ENCODE data around the gene ZFAND3.

- no peak for TF ChIP-seq CTCF (IDR thresholded peaks at IDR 0.05; ENCODE audit: extremely low read depth in 1 of 2, insufficient read depth in 1 of 2, low read depth in 1 of 2, low read length in 2 of 2)
- no peak for TF ChIP-seq POLR2AphosphoS5 (IDR thresholded peaks at IDR 0.05; ENCODE audit: insufficient read depth, low read depth, low read length)
- no peak for TF ChIP-seq MYC (IDR thresholded peaks at IDR 0.05; ENCODE audit: low read depth, low read length)
- no peak for TF ChIP-seq POLR2A (IDR thresholded peaks at IDR 0.05; ENCODE audit: low read depth, low read length)
- no peak for TF ChIP-seq EZH2 (IDR thresholded peaks at IDR 0.05; ENCODE audit: borderline replicate concordance, low read depth, low read length, severe bottlenecking)
- TF ChIP-seq MAX (IDR thresholded peaks at IDR 0.05; ENCODE audit: insufficient read depth, insufficient read length) = no peak
- TF ChIP-seq JUN (IDR thresholded peaks at IDR 0.05; ENCODE audit: borderline replicate concordance, insufficient read depth, insufficient read length, low read depth) = no peak
- TF ChIP-seq GATA2 (IDR thresholded peaks at IDR 0.05; ENCODE audit: insufficient read depth, insufficient read length, low read depth, low read length) = no peak
Measured at GRCh38 chr6:37967651-37968050, 148.1 kb downstream of the ZFAND3 start.
